ENCODE results near the gene NFU1. TPM values are rescaled to one million over a fixed set of nuclear protein-coding genes. Genes with fewer than 3 reads are reported as not detected.

Gene NFU1
- total and polyA plus RNA-seq, 9 of the 15 experiments (the other 6 are each of a cell fraction or from before 2014, with no cell fraction given): 33.3 to 61.8 (median 53.7) TPM

GRCh38 chr2:69353360-69353759 lies 83.9 kb downstream of the NFU1 start:
- WGBS (ENCODE audit: insufficient coverage, low coverage, missing lambda C conversion rate): 93% methylated on average over 5 of the region's 5 CpGs

More at GRCh38 chr2:69353360-69353759, 83.9 kb downstream of the NFU1 start:
- TF ChIP-seq POLR2A (conservative IDR thresholded peaks at IDR 0.05) (no peak), ZBTB1 (CRISPR knock-in tag; IDR thresholded peaks at IDR 0.05; ENCODE audit: borderline replicate concordance, low read depth) (no peak), BACH1 (tag; IDR thresholded peaks at IDR 0.05) (no peak), EP300 (IDR thresholded peaks at IDR 0.05; ENCODE audit: low read length) (no peak), ZNF121 (CRISPR knock-in tag; conservative IDR thresholded peaks at IDR 0.05) (no peak), HNRNPUL1 (IDR thresholded peaks at IDR 0.05; ENCODE audit: low read length) (no peak), UBTF (IDR thresholded peaks at IDR 0.05; ENCODE audit: borderline replicate concordance in 1 of 2, low read depth in 2 of 2, low read length in 2 of 2) (no peak), BCLAF1 (IDR thresholded peaks at IDR 0.05; ENCODE audit: borderline replicate concordance in 1 of 2, control insufficient read depth in 1 of 2, low read depth in 2 of 2, low read length in 1 of 2) (no peak)
- Histone ChIP-seq H3K9me3 (replicated peaks; ENCODE audit: control insufficient read depth, insufficient read depth, low read depth, low read length) (no peaks in the 10 kb centered on the region), H3K36me3 (ENCODE audit: control insufficient read depth, insufficient read depth, low read length) (peaks cover 78% of the 10 kb centered on the region), H4K20me1 (replicated peaks; ENCODE audit: control insufficient read depth, insufficient read depth, low read length) (no peaks in the 10 kb centered on the region), H3K9me1 (ENCODE audit: control insufficient read depth, insufficient read depth, low read length) (no peaks in the 10 kb centered on the region), H3K4me2 (ENCODE audit: insufficient read depth, low read length) (no peak overlapping the region), H3K79me2 (ENCODE audit: control insufficient read depth, insufficient read depth, low read length) (no peaks in the 10 kb centered on the region; the same call in 2 of the 3 replicates), H3K27ac (ENCODE audit: extremely low read depth, low read depth, low read length) (no peak overlapping the region), H2AFZ (ENCODE audit: low read depth, low read length) (no peak overlapping the region), H3K27me3 (ENCODE audit: control insufficient read depth in 2 of 2, insufficient read depth in 2 of 2, low read length in 2 of 2) (no peaks in the 10 kb centered on the region), H3K4me1 (replicated peaks in 1 of 2; ENCODE audit: control insufficient read depth in 2 of 2, insufficient read depth in 2 of 2, low read length in 2 of 2) (no peaks in the 10 kb centered on the region), H3K4me3 (no peak overlapping the region), H3K9ac (ENCODE audit: insufficient read depth in 1 of 2, low read depth in 2 of 2, low read length in 2 of 2) (peak overlapping the region in 1 of 2 experiments; percentile 32; a peak in 1 of 4 replicates)
- in situ Hi-C loops (cut with MboI) (no loop called here), intact Hi-C loops (cut with micrococcal nuclease) (no loop called here)
- CTCF ChIA-PET (ENCODE audit: low intra/inter-chr PET ratio): no interaction called here
- BruUV-seq (replicated peaks): no TSS peak
- DNase-seq (ENCODE audit: extremely low read depth in 1 of 4, low spot score in 3 of 4): no peak
- ATAC-seq: no peak
- POLR2A ChIA-PET: interaction anchor here (1.0 to 2.6 kb wide), 4 partner anchors 9 to 13 kb away, joined by 3 to 8 read pairs (median 4); no protein-coding TSS in a partner anchor
- no peak for FAIRE-seq

Measured in K562 (cell line).